ENCODE data around the gene PANK3. TPM values are rescaled to one million over a fixed set of nuclear protein-coding genes. Genes with fewer than 3 reads are reported as not detected.

Gene PANK3
- total and polyA plus RNA-seq, 10 of the 15 experiments (the other 5 are each of a cell fraction or from before 2014, with no cell fraction given) = 4.7 to 43.7 (median 23.9) TPM

Small RNA genes lying within 50 kb of the gene (microRNA-seq; reads per million reads assigned to microRNA genes)
- gene MIR103A1 (not detected), gene MIR103B1 (not detected)

Small RNA genes lying within 50 kb of the gene (small RNA-seq; reads per million reads assigned to genes)
- 4.5 reads per million, percentile 86 among the genes with 10 or more reads in this experiment for gene MIR103A1

Other genes starting within 250 kb of the PANK3 start
- gene RARS1, start 92.9 kb downstream of the PANK3 start, total RNA-seq (2014; rRNA removed) = 84.2 and 109 TPM in 2 replicates
- gene RARS1, start 92.9 kb downstream of the PANK3 start, total RNA-seq (2014; rRNA removed; fragmentation: Illumina TruSeq; extraction: Trizol) = 115 and 119 TPM in 2 replicates
- 92.7 and 102 TPM in 2 replicates for gene RARS1, start 92.9 kb downstream of the PANK3 start, total RNA-seq (2021)
- 102 and 154 TPM in 2 replicates for gene RARS1, start 92.9 kb downstream of the PANK3 start, polyA plus RNA-seq (2011; rRNA removed)
- gene RARS1, start 92.9 kb downstream of the PANK3 start, polyA plus RNA-seq (2014; fragmentation: Illumina TruSeq; extraction: Trizol) = 105 and 121 TPM in 2 replicates
- gene RARS1, start 92.9 kb downstream of the PANK3 start, polyA plus RNA-seq (2014; fragmentation: Nextera tagmentation; extraction: Ambion mirVana) = 100 to 1,000 TPM; 106 to 122 TPM
- 66.0 and 80.5 TPM in 2 replicates for gene RARS1, start 92.9 kb downstream of the PANK3 start, polyA plus RNA-seq (2014; rRNA removed)
- gene RARS1, start 92.9 kb downstream of the PANK3 start, polyA plus RNA-seq (2016; fragmentation: Nextera tagmentation; extraction: Ambion mirVana) = 100 to 1,000 TPM; 113 to 127 TPM
- 0.23 TPM in 1 of 2 replicates, not detected in the other for gene FBLL1, start 50.1 kb downstream of the PANK3 start, total RNA-seq (2014; rRNA removed)
- not detected in 2 replicates for gene FBLL1, start 50.1 kb downstream of the PANK3 start, total RNA-seq (2014; rRNA removed; fragmentation: Illumina TruSeq; extraction: Trizol)
- 0.13 TPM in 1 of 2 replicates, not detected in the other for gene FBLL1, start 50.1 kb downstream of the PANK3 start, total RNA-seq (2021)
- not detected in 2 replicates for gene FBLL1, start 50.1 kb downstream of the PANK3 start, polyA plus RNA-seq (2011; rRNA removed)
- gene FBLL1, start 50.1 kb downstream of the PANK3 start, polyA plus RNA-seq (2014; fragmentation: Illumina TruSeq; extraction: Trizol) = not detected in 2 replicates
- under 1 TPM in 1 of 2 experiments, not detected in 1; 0.04 TPM for gene FBLL1, start 50.1 kb downstream of the PANK3 start, polyA plus RNA-seq (2014; fragmentation: Nextera tagmentation; extraction: Ambion mirVana)
- gene FBLL1, start 50.1 kb downstream of the PANK3 start, polyA plus RNA-seq (2014; rRNA removed) = 0.15 and 0.20 TPM in 2 replicates
- not detected for gene FBLL1, start 50.1 kb downstream of the PANK3 start, polyA plus RNA-seq (2016; fragmentation: Nextera tagmentation; extraction: Ambion mirVana)